Measurements from ENCODE around the gene GNB1. TPM values are rescaled to one million over a fixed set of nuclear protein-coding genes. Genes with fewer than 3 reads are reported as not detected.

Gene GNB1
- total and polyA plus RNA-seq, 2 of the 4 experiments (the other 2 are of a cell fraction) = 73.5 to 371 TPM

DNA sequence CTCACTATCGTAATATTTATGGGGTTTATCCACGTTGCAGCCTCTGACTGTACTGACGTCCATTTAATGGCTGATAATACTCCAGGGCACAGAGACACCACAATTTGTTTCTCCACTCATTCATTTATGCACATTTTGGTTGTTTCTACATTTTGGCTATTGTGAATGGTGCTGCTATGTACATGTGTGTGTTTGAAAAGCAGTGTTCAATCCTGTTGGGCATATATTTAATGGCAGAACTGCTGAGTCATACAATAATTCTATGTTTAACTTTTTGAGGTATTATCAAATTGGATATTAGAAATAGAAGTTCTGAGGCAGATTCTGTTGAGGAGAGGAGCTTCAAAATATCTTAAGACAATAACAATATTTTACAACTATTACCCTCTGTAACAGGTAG is 73.7 kb downstream of the GNB1 start:
- CTCF ChIA-PET = no interaction called here
- Histone ChIP-seq H3K4me3 (ENCODE audit: insufficient read depth, low read depth, low read length) (no peak overlapping the region), H2AK9ac (replicated peaks; ENCODE audit: low read depth, low read length, poor library complexity) (no peak overlapping the region), H3K14ac (replicated peaks; ENCODE audit: low read depth, low read length) (no peak overlapping the region), H3K9me3 (ENCODE audit: control insufficient read depth, insufficient read depth, low read length) (no peaks in the 10 kb centered on the region), H3K4me2 (ENCODE audit: low read depth, low read length) (no peak overlapping the region), H2AFZ (replicated peaks; ENCODE audit: low read length, poor library complexity) (no peak overlapping the region), H3K27me3 (ENCODE audit: control insufficient read depth, insufficient read depth, low read length) (no peaks in the 10 kb centered on the region), H2BK20ac (ENCODE audit: low read depth, low read length) (no peak overlapping the region), H3K9ac (ENCODE audit: low read depth, low read length) (no peak overlapping the region), H2BK15ac (ENCODE audit: low read depth, low read length) (no peak overlapping the region), H4K91ac (ENCODE audit: insufficient read depth, low read depth, low read length) (no peak overlapping the region), H3K56ac (ENCODE audit: extremely low read depth, insufficient read depth, low read length) (no peak overlapping the region), H3K4ac (ENCODE audit: low read depth, low read length) (no peak overlapping the region), H3K18ac (ENCODE audit: low read depth, low read length) (no peak overlapping the region), H3K36me3 (ENCODE audit: control insufficient read depth, insufficient read depth, low read length) (peaks cover 46% of the 10 kb centered on the region), H3K23ac (ENCODE audit: low read depth, low read length) (no peak overlapping the region), H3K79me1 (ENCODE audit: low read depth in 1 of 2, low read length in 2 of 2) (peaks cover 45 to 63% of the 10 kb centered on the region in 2 experiments), H4K20me1 (ENCODE audit: insufficient read depth, low read length) (peaks cover 63% of the 10 kb centered on the region), H3K4me1 (ENCODE audit: control insufficient read depth, insufficient read depth, low read length) (no peaks in the 10 kb centered on the region), H2AK5ac (ENCODE audit: low read depth, low read length) (no peak overlapping the region), H4K8ac (ENCODE audit: low read depth in 2 of 2, low read length in 2 of 2) (no peak overlapping the region), H3K27ac (ENCODE audit: insufficient read depth, low read length) (no peak overlapping the region), H2BK120ac (ENCODE audit: low read depth, low read length) (no peak overlapping the region), H3K9me1 (ENCODE audit: insufficient read depth, low read length) (peaks cover 12% of the 10 kb centered on the region; the same call in 1 of the 2 replicates), H4K5ac (ENCODE audit: low read depth, low read length) (no peak overlapping the region), H2BK5ac (ENCODE audit: low read depth, low read length, poor library complexity, severe bottlenecking) (no peak overlapping the region)
- dilution Hi-C loops (cut with HindIII; ENCODE audit: low sequenced_read_pairs, unreplicated experiment) = no loop called here
- TF ChIP-seq MAFK (IDR thresholded peaks at IDR 0.05; ENCODE audit: low read depth, low read length) = peak; percentile 89
- peak; percentile 89 for TF ChIP-seq NFE2L2 (IDR thresholded peaks at IDR 0.05; ENCODE audit: low read depth, low read length)
- no peak for TF ChIP-seq FOS (IDR thresholded peaks at IDR 0.05; ENCODE audit: low read depth, low read length)
- POLR2A ChIA-PET (ENCODE audit: unreplicated experiment) = no interaction called here
- intact Hi-C loops (cut with micrococcal nuclease) = no loop called here
- ATAC-seq (ENCODE audit: low read depth) (no peak), DNase-seq (no peak)
- in situ Hi-C loops (cut with MboI; ENCODE audit: low sequenced_read_pairs) = no loop called here
- 80% methylated on average over 1 of the region's 3 CpGs; no CpG with 5 or more reads in 1 of the 2 experiments for WGBS, 2 experiments (ENCODE audit: extremely low coverage in 2 of 2, insufficient read length in 1 of 2)
- no TSS peak for BruUV-seq (replicated peaks)

Measured in IMR-90 (cell line).